ENCODE data around the gene SREBF2. TPM values are rescaled to one million over a fixed set of nuclear protein-coding genes. Genes with fewer than 3 reads are reported as not detected.

SREBF2 gene
- polyA plus RNA-seq, 3 donors: 22.2 to 25.1 (median 24.5) TPM

DNA sequence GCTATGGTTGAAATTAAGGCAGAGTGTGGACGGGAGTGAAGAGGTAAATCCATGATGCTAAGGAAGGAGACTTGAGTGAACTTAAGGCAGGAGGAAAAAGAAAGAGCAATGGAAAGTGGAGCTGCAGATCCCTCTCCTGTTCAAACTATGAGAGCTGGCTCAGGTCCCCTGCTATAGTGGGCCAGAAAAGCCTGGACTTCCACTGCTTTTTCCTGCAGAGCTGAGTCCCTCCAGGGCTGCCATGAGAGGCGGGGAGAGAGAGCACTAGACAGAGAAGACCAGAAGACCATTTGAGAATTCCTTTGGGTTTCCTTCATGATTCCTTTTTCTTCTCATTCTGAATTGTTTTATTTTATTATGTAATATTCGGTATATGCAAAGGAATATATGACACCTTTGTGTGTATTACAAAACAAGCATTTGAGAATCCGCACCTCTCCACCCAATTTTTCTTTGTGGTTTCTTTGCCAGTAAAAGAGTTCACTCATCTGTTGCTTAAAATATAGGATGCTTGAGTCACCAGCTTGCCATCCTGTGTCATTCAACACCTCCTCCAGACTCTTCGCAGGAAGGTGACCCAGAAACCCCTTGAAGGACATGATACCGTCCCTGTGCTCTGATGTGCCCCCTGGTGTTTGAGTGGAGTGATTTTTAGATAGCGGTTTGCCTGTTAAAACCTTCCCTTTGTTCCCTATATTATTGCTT is 24.4 kb downstream of the SREBF2 start:
- peaks cover 88% of the 10 kb centered on the region for H3K79me2 ChIP-seq (ENCODE audit: insufficient read depth, low read length)
- H3K36me3 ChIP-seq (replicated peaks in 1 of 2; ENCODE audit: control insufficient read depth in 1 of 2, insufficient read depth in 2 of 2, low read length in 2 of 2): peaks cover 0 to 3% of the 10 kb centered on the region in 2 donors
- no peaks in the 10 kb centered on the region for H3K9me3 Mint-ChIP-seq
- no peak overlapping the region for H3K4me2 ChIP-seq (replicated peaks; ENCODE audit: extremely low read depth, low read length, poor library complexity, severe bottlenecking)
- peaks cover 79% of the 10 kb centered on the region for H4K20me1 ChIP-seq (ENCODE audit: insufficient read depth, low read length)
- H2AFZ ChIP-seq (ENCODE audit: insufficient read depth, low read depth, low read length, poor library complexity, severe bottlenecking): no peak overlapping the region
- H3K4me3 ChIP-seq (replicated peaks in 1 of 3; ENCODE audit: low read depth in 2 of 3, low read length in 3 of 3): no peak overlapping the region
- no peaks in the 10 kb centered on the region for H3K9me3 ChIP-seq (replicated peaks in 1 of 2; ENCODE audit: control insufficient read depth in 1 of 2, insufficient read depth in 1 of 2, low read length in 2 of 2)
- H3K27me3 ChIP-seq (ENCODE audit: control insufficient read depth in 2 of 2, insufficient read depth in 2 of 2, low read length in 2 of 2): no peaks in the 10 kb centered on the region
- no peak overlapping the region for H3K9ac ChIP-seq (ENCODE audit: insufficient read depth, low read length, poor library complexity, severe bottlenecking)
- TF ChIP-seq, protein P1, sequence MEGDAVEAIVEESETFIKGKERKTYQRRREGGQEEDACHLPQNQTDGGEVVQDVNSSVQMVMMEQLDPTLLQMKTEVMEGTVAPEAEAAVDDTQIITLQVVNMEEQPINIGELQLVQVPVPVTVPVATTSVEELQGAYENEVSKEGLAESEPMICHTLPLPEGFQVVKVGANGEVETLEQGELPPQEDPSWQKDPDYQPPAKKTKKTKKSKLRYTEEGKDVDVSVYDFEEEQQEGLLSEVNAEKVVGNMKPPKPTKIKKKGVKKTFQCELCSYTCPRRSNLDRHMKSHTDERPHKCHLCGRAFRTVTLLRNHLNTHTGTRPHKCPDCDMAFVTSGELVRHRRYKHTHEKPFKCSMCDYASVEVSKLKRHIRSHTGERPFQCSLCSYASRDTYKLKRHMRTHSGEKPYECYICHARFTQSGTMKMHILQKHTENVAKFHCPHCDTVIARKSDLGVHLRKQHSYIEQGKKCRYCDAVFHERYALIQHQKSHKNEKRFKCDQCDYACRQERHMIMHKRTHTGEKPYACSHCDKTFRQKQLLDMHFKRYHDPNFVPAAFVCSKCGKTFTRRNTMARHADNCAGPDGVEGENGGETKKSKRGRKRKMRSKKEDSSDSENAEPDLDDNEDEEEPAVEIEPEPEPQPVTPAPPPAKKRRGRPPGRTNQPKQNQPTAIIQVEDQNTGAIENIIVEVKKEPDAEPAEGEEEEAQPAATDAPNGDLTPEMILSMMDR (IDR thresholded peaks at IDR 0.05): peak; percentile 77
- H3K36me3 Mint-ChIP-seq: peaks cover 6 to 23% of the 10 kb centered on the region in 2 donors
- H3K4me1 ChIP-seq (ENCODE audit: control insufficient read depth in 1 of 2, insufficient read depth in 2 of 2, low read length in 2 of 2): peaks cover 3 to 28% of the 10 kb centered on the region in 2 donors
- peaks cover 0 to 1% (median 0%) of the 10 kb centered on the region in 3 donors for H3K27me3 Mint-ChIP-seq (ENCODE audit: low read depth in 3 of 3)
- H3K27ac ChIP-seq (ENCODE audit: low read depth in 1 of 2, low read length in 2 of 2): no peak overlapping the region
- H3K27ac Mint-ChIP-seq: peak overlapping the region in 5 of 7 donors; percentile 52 to 84 (median 82)
- no peak overlapping the region for H3K4me3 Mint-ChIP-seq
- WGBS (ENCODE audit: insufficient coverage): no CpG with 5 or more reads among the region's 7 CpGs
- DNase-seq: peak; percentile 54 to 78 (median 61)
- intact Hi-C loops (cut with micrococcal nuclease): loop anchor here (2.0 to 10.0 kb wide), 5 partner anchors 35 to 163 kb away; partner anchors contain the start of gene MEI1 (in 2 of the 2)
- H3K4me1 Mint-ChIP-seq: peaks cover 29% of the 10 kb centered on the region

DNA sequence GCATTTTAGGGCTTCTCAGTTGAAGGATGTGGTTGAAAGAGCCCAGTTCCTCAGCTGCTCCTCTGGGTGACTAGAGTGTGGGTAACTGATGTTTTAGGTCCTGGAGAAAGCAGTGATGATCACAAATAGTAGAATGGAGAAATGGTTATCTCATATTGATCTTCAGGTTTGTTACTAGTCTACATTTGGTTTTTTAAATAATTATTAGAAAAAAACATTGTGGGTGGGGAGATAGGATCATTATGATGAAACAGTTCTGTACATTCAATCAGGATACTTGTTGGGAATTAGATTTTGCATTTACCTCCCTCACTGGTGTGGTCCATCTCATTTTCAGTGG is 24.9 kb downstream of the SREBF2 start:
- Histone ChIP-seq H3K79me2 (ENCODE audit: insufficient read depth, low read length) (peaks cover 88% of the 10 kb centered on the region), H3K9me3 (replicated peaks in 1 of 2; ENCODE audit: control insufficient read depth in 1 of 2, insufficient read depth in 1 of 2, low read length in 2 of 2) (no peaks in the 10 kb centered on the region), H4K20me1 (ENCODE audit: insufficient read depth, low read length) (peaks cover 79% of the 10 kb centered on the region), H2AFZ (ENCODE audit: insufficient read depth, low read depth, low read length, poor library complexity, severe bottlenecking) (no peak overlapping the region), H3K4me2 (replicated peaks; ENCODE audit: extremely low read depth, low read length, poor library complexity, severe bottlenecking) (no peak overlapping the region), H3K27me3 (ENCODE audit: control insufficient read depth in 2 of 2, insufficient read depth in 2 of 2, low read length in 2 of 2) (no peaks in the 10 kb centered on the region), H3K9ac (ENCODE audit: insufficient read depth, low read length, poor library complexity, severe bottlenecking) (no peak overlapping the region), H3K36me3 (replicated peaks in 1 of 2; ENCODE audit: control insufficient read depth in 1 of 2, insufficient read depth in 2 of 2, low read length in 2 of 2) (peaks cover 0 to 3% of the 10 kb centered on the region in 2 donors), H3K4me3 (replicated peaks in 1 of 3; ENCODE audit: low read depth in 2 of 3, low read length in 3 of 3) (no peak overlapping the region), H3K27ac (ENCODE audit: low read depth in 1 of 2, low read length in 2 of 2) (no peak overlapping the region), H3K4me1 (ENCODE audit: control insufficient read depth in 1 of 2, insufficient read depth in 2 of 2, low read length in 2 of 2) (peaks cover 3 to 33% of the 10 kb centered on the region in 2 donors)
- Mint-ChIP-seq H3K27me3 (ENCODE audit: low read depth in 3 of 3) (peaks cover 0 to 1% (median 0%) of the 10 kb centered on the region in 3 donors), H3K4me1 (peaks cover 31% of the 10 kb centered on the region), H3K9me3 (no peaks in the 10 kb centered on the region), H3K27ac (peak overlapping the region in 1 of 7 donors; percentile 82), H3K4me3 (no peak overlapping the region), H3K36me3 (peaks cover 6 to 22% of the 10 kb centered on the region in 2 donors)
- intact Hi-C loops (cut with micrococcal nuclease): loop anchor here (2.0 to 10.0 kb wide), 6 partner anchors 35 to 163 kb away; partner anchors contain the start of gene MEI1 (in 2 of the 2)
- TF ChIP-seq, protein P1 (IDR thresholded peaks at IDR 0.05): peak; percentile 34
- DNase-seq: no peak

All from CD14-positive monocyte (primary cell).